DOHH2 (cell line): ENCODE results near the gene RPL28.

Experiments
- CTCF ChIP-seq: fragments of 200-600 bp; sonication (generic); IDR thresholded peaks from one replicate; pipeline ENCODE4 v1.5.1; 2014; ENCODE audit warnings: antibody characterized with exemption, mild to moderate bottlenecking, low read depth, low read length; ENCODE audit not compliant: poor library complexity, severe bottlenecking
- EZH2phosphoT487 ChIP-seq: fragments of 200-600 bp; sonication (generic); IDR thresholded peaks from 2 replicates; pipeline ENCODE4 v1.6.1; 2017; ENCODE audit warnings: borderline replicate concordance, mild to moderate bottlenecking, antibody characterized with exemption, low read length, moderate library complexity, mixed read lengths

- TF ChIP-seq CTCF (no peak), EZH2phosphoT487 (no peak)
Measured at GRCh38 chr19:55398200-55398925, 12.6 kb downstream of the RPL28 start.
